HepG2 (cell line): ENCODE data around the gene RANBP3L. TPM values are rescaled to one million over a fixed set of nuclear protein-coding genes. Genes with fewer than 3 reads are reported as not detected.

Experiments used
- DPF2 ChIP-seq: sonication (generic); formaldehyde crosslinking; IDR thresholded peaks from 2 replicates; pipeline ENCODE4 v1.4.0; 2020; ENCODE audit warnings: mild to moderate bottlenecking, low read depth, missing genetic modification reagents, borderline replicate concordance
- ESRRA ChIP-seq: sonication (generic); formaldehyde crosslinking; IDR thresholded peaks from 2 replicates; pipeline ENCODE4 v1.5.1; 2020; ENCODE audit warnings: mild to moderate bottlenecking, low read depth, missing genetic modification reagents
- FOSL2 ChIP-seq: sonication (generic); formaldehyde crosslinking; IDR thresholded peaks from 2 replicates; pipeline ENCODE4 v1.4.0; 2020; ENCODE audit warnings: missing genetic modification reagents
- FOXJ3 ChIP-seq: sonication (generic); formaldehyde crosslinking; IDR thresholded peaks from 2 replicates; pipeline ENCODE4 v1.4.0; 2020; ENCODE audit warnings: missing genetic modification reagents, mild to moderate bottlenecking, borderline replicate concordance
- HOXA3 ChIP-seq: sonication (generic); formaldehyde crosslinking; IDR thresholded peaks from 2 replicates; pipeline ENCODE4 v1.5.0; 2020; ENCODE audit warnings: missing genetic modification reagents
- HOXA5 ChIP-seq: sonication (generic); formaldehyde crosslinking; IDR thresholded peaks from 2 replicates; pipeline ENCODE4 v1.4.0; 2020; ENCODE audit warnings: missing genetic modification reagents
- MXD4 ChIP-seq: IDR thresholded peaks from 2 replicates; pipeline ENCODE4 v1.6.1; 2016; ENCODE audit warnings: mild to moderate bottlenecking, missing biosample characterization, missing genetic modification reagents
- PATZ1 ChIP-seq: sonication (generic); formaldehyde crosslinking; IDR thresholded peaks from 2 replicates; pipeline ENCODE4 v1.4.0; 2020; ENCODE audit warnings: missing genetic modification reagents
- RBM22 ChIP-seq: fragments of 200-400 bp; formaldehyde crosslinking; optimal IDR thresholded peaks from 2 replicates; pipeline ENCODE3; 2017; ENCODE audit warnings: mild to moderate bottlenecking, low read length, moderate library complexity
- SALL2 ChIP-seq: sonication (generic); formaldehyde crosslinking; IDR thresholded peaks from 2 replicates; pipeline ENCODE4 v1.8.1; 2023; ENCODE audit warnings: mild to moderate bottlenecking, missing genetic modification reagents, inconsistent platforms
- SPEN ChIP-seq: sonication (generic); formaldehyde crosslinking; IDR thresholded peaks from 2 replicates; pipeline ENCODE4 v1.5.1; 2020; ENCODE audit warnings: low read depth, mild to moderate bottlenecking, missing genetic modification reagents
- TIGD3 ChIP-seq: sonication (generic); formaldehyde crosslinking; IDR thresholded peaks from 2 replicates; pipeline ENCODE4 v1.5.1; 2020; ENCODE audit warnings: mild to moderate bottlenecking, missing genetic modification reagents, borderline replicate concordance
- ZBTB2 ChIP-seq: sonication (generic); formaldehyde crosslinking; IDR thresholded peaks from 2 replicates; pipeline ENCODE4 v1.8.0; 2022; ENCODE audit warnings: low read depth, missing genetic modification reagents
- ZIK1 ChIP-seq: sonication (generic); formaldehyde crosslinking; IDR thresholded peaks from 2 replicates; pipeline ENCODE4 v1.5.0; 2020; ENCODE audit warnings: mild to moderate bottlenecking, low read depth, missing genetic modification reagents, borderline replicate concordance
- ZNF44 ChIP-seq: sonication (generic); formaldehyde crosslinking; IDR thresholded peaks from 2 replicates; pipeline ENCODE4 v1.5.1; 2020; ENCODE audit warnings: mild to moderate bottlenecking, missing genetic modification reagents
- ZNF468 ChIP-seq: sonication (generic); formaldehyde crosslinking; IDR thresholded peaks from 2 replicates; pipeline ENCODE4 v1.8.0; 2022; ENCODE audit warnings: mild to moderate bottlenecking, moderate library complexity, missing genetic modification reagents
- ZNF546 ChIP-seq: sonication (generic); formaldehyde crosslinking; conservative IDR thresholded peaks from 2 replicates; pipeline ENCODE4 v1.8.1; 2023; ENCODE audit warnings: mild to moderate bottlenecking, missing genetic modification reagents
- ZNF549 ChIP-seq: sonication (generic); formaldehyde crosslinking; IDR thresholded peaks from 2 replicates; pipeline ENCODE4 v1.5.0; 2020; ENCODE audit warnings: missing genetic modification reagents
- ZNF552 ChIP-seq: sonication (generic); formaldehyde crosslinking; IDR thresholded peaks from 2 replicates; pipeline ENCODE4 v1.9.0; 2022; ENCODE audit warnings: missing genetic modification reagents, mild to moderate bottlenecking, borderline replicate concordance
- ZNF589 ChIP-seq: sonication (generic); formaldehyde crosslinking; conservative IDR thresholded peaks from 2 replicates; pipeline ENCODE4 v1.8.0; 2022; ENCODE audit warnings: mild to moderate bottlenecking, moderate library complexity, missing genetic modification reagents
- ZNF629 ChIP-seq: sonication (generic); formaldehyde crosslinking; conservative IDR thresholded peaks from 2 replicates; pipeline ENCODE4 v1.5.0; 2020; ENCODE audit warnings: missing genetic modification reagents
- ZNF674 ChIP-seq: sonication (generic); formaldehyde crosslinking; IDR thresholded peaks from 2 replicates; pipeline ENCODE4 v1.5.0; 2020; ENCODE audit warnings: low read depth, mild to moderate bottlenecking, missing genetic modification reagents
- ZSCAN25 ChIP-seq: sonication (generic); formaldehyde crosslinking; IDR thresholded peaks from 2 replicates; pipeline ENCODE4 v1.8.0; 2022; ENCODE audit warnings: mild to moderate bottlenecking, missing genetic modification reagents
- ZSCAN29 ChIP-seq: sonication (generic); formaldehyde crosslinking; conservative IDR thresholded peaks from 2 replicates; pipeline ENCODE4 v1.4.0; 2020; ENCODE audit warnings: mild to moderate bottlenecking, missing genetic modification reagents
- ZSCAN31 ChIP-seq: sonication (generic); formaldehyde crosslinking; IDR thresholded peaks from 2 replicates; pipeline ENCODE4 v1.5.0; 2020; ENCODE audit warnings: low read depth, mild to moderate bottlenecking, missing genetic modification reagents
- polyA plus RNA-seq, 8 experiments: library from polyadenylated mRNA; depleted of rRNA in 3 of 8; stranded (reverse) in 7 of 8; unstranded in 1 of 8; fragments of >200 nt; fragmentation: Illumina TruSeq in 4 of 8; extraction: Trizol in 4 of 8; gene quantifications; 2 replicates each; pipeline versions ENCODE4 v1.2.1 to v1.2.3, GENCODE V29; 2011 to 2016; ENCODE audit warnings: low read depth in 4 of 8, missing spikeins in 1 of 8, mixed read lengths in 1 of 8; ENCODE audit not compliant: insufficient read depth in 1 of 8
- total RNA-seq, 5 experiments: library from RNA; depleted of rRNA; stranded (reverse); fragments of >200 nt; fragmentation: Illumina TruSeq; extraction: Trizol; gene quantifications; 2 replicates each; pipeline ENCODE4 v1.2.3, GENCODE V29; 2016; ENCODE audit warnings: low read depth in 1 of 5

The RANBP3L gene
- total and polyA plus RNA-seq, 2 of the 13 experiments (the other 11 are each of a cell fraction or from before 2014, with no cell fraction given), result 0.09 TPM; not detected in 1

- TF ChIP-seq ZNF546 (peak; percentile 70; the same call in 1 of the 2 replicates), ZIK1 (CRISPR knock-in tag) (no peak; the same call in 1 of the 2 replicates), ZNF44 (peak; percentile 38), ZSCAN25 (CRISPR knock-in tag) (peak; percentile 40; the same call in 1 of the 2 replicates), ZNF629 (CRISPR knock-in tag) (no peak), DPF2 (CRISPR knock-in tag) (peak; percentile 49; the same call in 1 of the 2 replicates), SALL2 (peak; percentile 85; the same call in 1 of the 2 replicates), ZSCAN31 (CRISPR knock-in tag) (peak; percentile 84), ZNF552 (CRISPR knock-in tag) (no peak; the same call in 1 of the 2 replicates), PATZ1 (CRISPR knock-in tag) (peak; percentile 74), ZBTB2 (CRISPR knock-in tag) (peak; percentile 28; the same call in 1 of the 2 replicates), FOXJ3 (CRISPR knock-in tag) (peak; percentile 88), ZNF674 (CRISPR knock-in tag) (no peak), HOXA3 (CRISPR knock-in tag) (peak; percentile 52; the same call in 1 of the 2 replicates), RBM22 (no peak), ZNF468 (CRISPR knock-in tag) (no peak), ZNF549 (CRISPR knock-in tag) (no peak; the same call in 1 of the 2 replicates), FOSL2 (peak; percentile 45; the same call in 1 of the 2 replicates), ZSCAN29 (no peak), ZNF589 (CRISPR knock-in tag) (peak; percentile 12; the same call in 1 of the 2 replicates), ESRRA (no peak), MXD4 (peak; percentile 79), TIGD3 (CRISPR knock-in tag) (no peak), SPEN (peak; percentile 74), HOXA5 (CRISPR knock-in tag) (peak; percentile 72; the same call in 1 of the 2 replicates)
Measured at GRCh38 chr5:36241631-36242533, 59.8 kb downstream of the RANBP3L start, which contains the start of gene NADK2 (continued).
